Mucosa of stomach (tissue), 1 donor: ENCODE results near the gene WDTC1.

ENCODE experiments used
- H3K27me3 ChIP-seq: one replicate; pipeline ENCODE4 v1.7.0; 2013; ENCODE audit warnings: mild to moderate bottlenecking, low read length; ENCODE audit not compliant: control insufficient read depth, insufficient read depth
- H3K36me3 ChIP-seq: one replicate; pipeline ENCODE4 v1.7.0; 2013; ENCODE audit warnings: low read length; ENCODE audit not compliant: control insufficient read depth, insufficient read depth
- H3K4me1 ChIP-seq: one replicate; pipeline ENCODE4 v1.7.0; 2013; ENCODE audit warnings: mild to moderate bottlenecking, low read length; ENCODE audit not compliant: control insufficient read depth, insufficient read depth
- H3K4me3 ChIP-seq: one replicate; pipeline ENCODE4 v1.7.0; 2013; ENCODE audit warnings: low read length
- H3K9ac ChIP-seq: one replicate; pipeline ENCODE4 v1.7.0; 2013; ENCODE audit warnings: mild to moderate bottlenecking, low read length, moderate library complexity
- H3K9me3 ChIP-seq: one replicate; pipeline ENCODE4 v1.7.0; 2013; ENCODE audit warnings: mild to moderate bottlenecking, low read length, moderate library complexity; ENCODE audit not compliant: control insufficient read depth
- donor health status: Pancreatic carcinoma.

WDTC1 gene

DNA sequence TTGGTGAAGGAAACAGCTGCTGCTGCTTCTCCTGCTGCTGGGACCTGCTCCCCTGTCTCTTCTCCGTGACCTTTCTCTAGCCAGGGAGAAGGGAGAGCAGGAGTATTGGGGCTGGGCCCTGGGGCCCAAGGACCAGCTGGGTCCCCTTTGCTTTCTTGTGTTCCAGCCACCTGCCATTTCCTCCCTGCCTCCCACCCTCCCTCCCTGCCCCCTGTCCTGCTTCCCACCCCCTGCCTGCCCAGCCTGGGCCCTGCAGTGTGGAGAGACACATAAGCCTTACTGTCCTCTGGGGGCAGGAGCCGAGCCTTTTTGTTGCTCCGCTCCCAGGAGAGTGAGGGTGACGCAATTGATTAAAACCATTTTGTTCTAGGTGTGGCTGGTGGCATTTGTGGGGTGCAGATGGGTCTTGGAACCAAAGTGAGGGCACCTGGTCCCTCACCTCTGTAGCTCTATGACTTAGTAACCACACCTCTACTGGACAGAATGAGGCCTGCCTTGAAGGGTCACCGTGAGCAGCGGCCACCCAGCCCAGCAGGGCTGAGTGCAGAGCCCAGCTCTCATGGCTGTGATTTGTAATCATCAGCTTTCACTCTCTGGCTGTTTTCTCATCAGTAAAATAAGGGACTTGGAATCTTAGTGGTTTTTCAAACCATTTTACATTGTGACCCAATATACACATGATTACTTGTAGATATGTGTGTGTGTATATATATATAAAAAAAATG, 73.6 kb downstream of the WDTC1 start:
- peaks cover 8% of the 10 kb centered on the region for H3K4me1 ChIP-seq
- H3K9ac ChIP-seq, result no peak overlapping the region
- no peaks in the 10 kb centered on the region for H3K9me3 ChIP-seq
- H3K36me3 ChIP-seq, result no peaks in the 10 kb centered on the region
- no peak overlapping the region for H3K4me3 ChIP-seq
- no peaks in the 10 kb centered on the region for H3K27me3 ChIP-seq

DNA sequence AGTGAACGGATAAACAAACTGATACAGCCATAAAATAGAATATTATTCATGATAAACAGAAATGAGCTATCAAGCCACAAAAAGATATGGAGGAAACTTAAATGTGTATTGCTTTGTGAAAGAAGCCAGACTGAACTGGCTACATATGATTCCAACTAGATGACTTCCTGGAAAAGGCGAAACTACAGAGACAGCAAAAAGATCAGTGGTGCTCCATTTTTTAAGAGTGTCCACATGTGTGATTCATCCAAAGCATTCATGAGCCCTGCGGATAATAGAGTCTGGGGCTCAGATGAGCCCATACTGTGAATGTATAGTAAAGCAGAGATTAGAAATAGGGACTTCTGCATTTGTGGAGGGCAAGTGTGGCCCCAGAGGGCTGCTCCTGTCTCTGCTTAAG, 79.7 kb downstream of the WDTC1 start:
- H3K4me1 ChIP-seq, result peaks cover 5% of the 10 kb centered on the region
- H3K9ac ChIP-seq, result no peak overlapping the region
- H3K36me3 ChIP-seq, result no peaks in the 10 kb centered on the region
- no peaks in the 10 kb centered on the region for H3K9me3 ChIP-seq
- no peak overlapping the region for H3K4me3 ChIP-seq
- no peaks in the 10 kb centered on the region for H3K27me3 ChIP-seq

DNA sequence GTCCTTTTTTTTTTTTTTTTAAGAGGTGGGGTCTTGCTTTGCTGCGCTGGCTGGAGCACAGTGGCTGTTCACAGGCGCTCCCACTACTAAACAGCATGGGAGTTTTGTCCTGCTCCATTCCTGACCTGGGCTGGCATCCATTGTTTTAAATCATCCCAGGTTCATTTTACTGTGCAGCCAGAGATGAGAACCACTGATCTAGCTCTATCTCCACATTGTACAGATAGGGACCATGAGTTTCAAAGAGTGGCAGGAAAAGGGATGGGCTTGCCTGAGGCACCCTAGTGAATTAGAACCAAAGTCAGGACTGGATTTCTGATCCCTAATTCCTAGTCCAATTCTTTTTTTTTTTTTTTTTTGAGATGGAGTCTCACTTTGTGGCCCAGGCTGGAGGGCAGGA, 80.3 kb downstream of the WDTC1 start:
- Histone ChIP-seq H3K9me3 (no peaks in the 10 kb centered on the region), H3K4me1 (peaks cover 5% of the 10 kb centered on the region), H3K27me3 (no peaks in the 10 kb centered on the region), H3K9ac (no peak overlapping the region), H3K36me3 (no peaks in the 10 kb centered on the region), H3K4me3 (no peak overlapping the region)

DNA sequence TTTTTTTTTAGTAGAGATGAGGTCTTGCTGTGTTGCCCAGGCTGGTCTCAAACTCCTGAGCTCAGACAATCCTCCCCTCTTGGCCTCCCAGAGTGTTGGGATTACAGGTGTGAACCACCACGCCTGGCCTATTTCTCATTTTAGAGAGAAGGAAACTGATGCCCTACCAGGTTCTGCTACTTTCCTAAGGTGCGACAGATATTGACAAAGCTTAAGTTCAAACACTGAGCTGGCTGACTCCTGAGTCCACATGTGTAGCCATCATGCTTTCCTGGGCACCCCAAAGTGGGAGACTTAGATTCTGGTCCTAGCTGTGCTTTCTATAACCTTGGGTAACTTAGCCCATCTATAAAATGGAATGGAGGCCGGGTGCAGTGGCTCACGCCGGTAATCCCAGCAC, 82.4 kb downstream of the WDTC1 start:
- Histone ChIP-seq H3K9me3 (no peaks in the 10 kb centered on the region), H3K4me1 (peaks cover 5% of the 10 kb centered on the region), H3K36me3 (no peaks in the 10 kb centered on the region), H3K9ac (no peak overlapping the region), H3K27me3 (no peaks in the 10 kb centered on the region), H3K4me3 (no peak overlapping the region)

DNA sequence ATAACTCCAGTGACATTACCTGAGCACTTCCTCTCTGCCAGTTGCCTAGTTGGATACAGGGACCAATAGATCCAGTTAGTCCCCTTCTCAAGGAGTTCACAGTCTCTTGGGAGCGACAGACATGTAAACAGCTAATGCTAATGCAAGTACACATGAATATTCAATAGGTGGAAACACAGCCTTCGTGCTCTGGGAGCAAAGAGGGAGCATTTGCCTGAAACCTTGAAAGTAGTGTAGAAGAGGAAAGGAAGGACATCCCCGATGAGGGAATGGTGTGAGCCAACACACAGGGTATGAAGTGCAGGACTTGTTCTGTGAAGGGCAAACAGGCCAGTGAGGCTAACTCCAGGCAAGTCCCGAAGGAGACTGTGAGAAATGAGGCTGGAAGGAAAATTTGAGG, 83.7 kb downstream of the WDTC1 start:
- Histone ChIP-seq H3K4me1 (peaks cover 8% of the 10 kb centered on the region), H3K4me3 (no peak overlapping the region), H3K9ac (no peak overlapping the region), H3K27me3 (no peaks in the 10 kb centered on the region), H3K36me3 (no peaks in the 10 kb centered on the region), H3K9me3 (no peaks in the 10 kb centered on the region)

DNA sequence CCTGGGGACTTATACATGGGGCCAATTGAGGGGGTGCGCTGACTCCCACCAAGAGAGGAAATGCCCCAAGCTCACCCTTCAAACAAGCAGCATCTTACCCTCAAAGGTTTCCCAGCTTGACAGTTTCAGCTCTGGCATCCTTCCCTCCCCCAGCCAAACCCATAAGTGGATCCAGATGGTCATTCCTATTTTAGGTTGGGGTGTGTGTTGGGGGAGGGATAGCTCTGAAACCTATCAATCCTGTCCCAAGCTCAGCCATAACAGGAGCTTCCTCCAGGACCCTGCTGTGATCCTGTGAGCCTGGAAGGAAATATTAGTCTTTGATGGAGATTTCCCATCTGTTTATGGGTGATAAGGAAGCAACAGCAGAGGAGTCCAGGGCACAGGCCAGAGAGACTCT, 84.2 kb downstream of the WDTC1 start:
- no peak overlapping the region for H3K9ac ChIP-seq
- H3K27me3 ChIP-seq, result no peaks in the 10 kb centered on the region
- H3K9me3 ChIP-seq, result no peaks in the 10 kb centered on the region
- no peak overlapping the region for H3K4me3 ChIP-seq
- H3K4me1 ChIP-seq, result peaks cover 13% of the 10 kb centered on the region
- H3K36me3 ChIP-seq, result no peaks in the 10 kb centered on the region

DNA sequence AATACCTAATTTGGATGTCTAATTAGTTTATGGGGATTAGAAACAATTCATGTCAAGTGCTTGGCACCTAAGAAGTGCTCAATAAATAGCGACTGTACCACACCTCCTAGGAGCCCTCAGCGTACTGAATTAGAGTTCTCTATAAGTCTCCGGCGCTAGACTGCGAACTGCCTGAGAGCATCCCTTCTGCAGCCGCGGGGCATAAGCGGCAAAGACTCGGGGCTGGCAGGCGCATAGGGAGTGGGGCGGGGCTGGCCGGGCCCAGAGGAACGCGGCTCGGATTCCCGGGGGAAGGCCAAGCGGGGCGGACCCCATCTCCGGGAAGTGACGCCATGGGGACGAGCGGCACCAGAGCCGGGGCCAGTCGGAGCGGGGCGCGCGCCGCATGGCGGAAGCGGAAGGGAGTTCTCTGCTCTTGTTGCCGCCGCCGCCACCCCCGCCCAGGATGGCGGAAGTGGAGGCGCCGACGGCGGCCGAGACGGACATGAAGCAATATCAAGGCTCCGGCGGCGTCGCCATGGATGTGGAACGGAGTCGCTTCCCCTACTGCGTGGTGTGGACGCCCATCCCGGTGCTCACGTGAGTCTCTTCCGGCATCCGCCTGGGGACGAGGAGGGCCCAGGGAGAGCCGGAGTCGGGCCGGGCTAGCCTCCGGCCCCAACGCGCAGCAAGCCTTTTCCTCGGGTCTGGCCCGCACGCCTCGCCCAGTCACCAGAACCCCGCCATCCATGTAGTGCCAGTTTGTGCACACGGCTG, 87.6 kb downstream of the WDTC1 start, which contains the start of gene TMEM222:
Gene TMEM222, plus strand, starts transcription at position 351 of the 756 bp plus-strand sequence. Its CDS starts 35 bp downstream, at position 386.
- H3K36me3 ChIP-seq, result no peaks in the 10 kb centered on the region
- H3K9me3 ChIP-seq, result no peaks in the 10 kb centered on the region
- H3K9ac ChIP-seq, result peak within 1 kb of the TSS; percentile 97
- peak within 1 kb of the TSS; percentile 95 for H3K4me3 ChIP-seq
- H3K27me3 ChIP-seq, result no peaks in the 10 kb centered on the region
- peaks cover 12% of the 10 kb centered on the region for H3K4me1 ChIP-seq

DNA sequence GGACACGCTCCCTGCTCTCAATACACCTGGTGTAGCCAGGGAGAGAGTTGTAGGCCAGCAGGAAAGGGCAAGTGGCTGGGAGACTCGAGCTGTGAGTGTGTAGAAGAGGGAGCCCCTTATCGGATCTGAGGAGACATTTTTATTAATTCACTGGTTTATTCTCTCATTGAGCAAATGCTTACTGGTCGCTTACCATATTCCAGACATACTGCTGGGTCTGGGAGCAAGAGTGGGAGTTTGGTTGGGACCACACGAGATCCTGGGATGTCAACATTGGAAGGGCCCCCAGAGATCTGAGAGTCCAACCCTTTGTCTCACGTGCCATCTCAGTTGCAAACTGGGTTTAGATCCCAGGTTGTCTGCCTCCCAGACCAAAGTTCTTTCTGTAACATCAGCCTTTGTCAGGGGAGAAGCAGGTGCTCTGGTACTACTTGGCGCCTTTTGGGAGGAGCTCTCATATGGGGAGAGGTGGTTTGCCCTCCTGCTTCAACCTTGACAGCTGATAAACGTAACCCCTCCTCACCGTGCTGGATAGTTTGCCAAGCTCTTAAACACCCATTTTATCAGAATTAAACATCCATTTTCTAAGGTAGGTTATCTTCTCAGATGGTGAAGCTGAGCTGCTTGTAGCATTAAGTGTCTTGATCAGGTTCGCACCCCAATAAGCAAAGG, 88.3 kb downstream of the WDTC1 start:
- Histone ChIP-seq H3K9me3 (no peaks in the 10 kb centered on the region), H3K36me3 (no peaks in the 10 kb centered on the region), H3K27me3 (no peaks in the 10 kb centered on the region), H3K4me3 (peak overlapping the region; percentile 95), H3K9ac (peak overlapping the region; percentile 97), H3K4me1 (peaks cover 10% of the 10 kb centered on the region)

DNA sequence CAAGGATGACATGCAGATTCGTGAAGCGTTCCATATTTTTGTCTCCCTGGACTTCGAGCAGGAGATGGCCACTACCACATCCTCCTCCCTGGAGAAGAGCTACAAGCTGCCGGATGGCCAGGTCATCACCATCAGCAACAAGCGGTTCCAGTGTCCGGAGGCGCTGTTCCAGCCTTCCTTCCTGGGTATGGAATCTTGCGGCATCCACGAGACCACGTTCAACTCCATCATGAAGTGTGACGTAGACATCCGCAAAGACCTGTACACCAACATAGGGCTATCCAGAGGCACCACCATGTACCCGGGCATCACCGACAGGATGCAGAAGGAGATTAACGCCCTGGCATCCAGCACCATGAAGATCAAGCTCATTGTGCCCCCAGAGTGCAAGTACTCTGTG, 90.9 kb downstream of the WDTC1 start:
- H3K27me3 ChIP-seq, result no peaks in the 10 kb centered on the region
- H3K36me3 ChIP-seq, result no peaks in the 10 kb centered on the region
- peaks cover 10% of the 10 kb centered on the region for H3K4me1 ChIP-seq
- H3K4me3 ChIP-seq, result no peak overlapping the region
- no peak overlapping the region for H3K9ac ChIP-seq
- H3K9me3 ChIP-seq, result no peaks in the 10 kb centered on the region

DNA sequence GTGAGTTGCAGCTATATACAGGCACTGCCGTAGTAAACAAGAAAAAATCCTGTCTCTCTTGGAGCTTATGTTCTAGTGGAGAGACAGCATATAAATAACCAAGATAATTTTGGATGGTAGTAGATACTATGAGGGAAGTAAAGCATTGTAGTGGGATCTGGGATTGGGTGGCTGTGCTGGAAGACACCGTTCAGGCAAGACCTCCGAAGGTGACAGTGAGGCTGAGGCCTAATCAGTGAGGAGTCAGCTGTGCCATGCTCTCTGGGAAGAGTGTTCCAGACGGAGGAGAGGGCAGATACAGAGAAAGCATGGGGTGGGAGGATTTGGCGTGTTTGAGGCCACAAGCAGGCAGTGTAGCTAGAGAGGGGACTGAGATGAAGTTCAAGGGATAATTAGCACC, 93.5 kb downstream of the WDTC1 start:
- Histone ChIP-seq H3K9me3 (no peaks in the 10 kb centered on the region), H3K9ac (no peak overlapping the region), H3K4me1 (peaks cover 8% of the 10 kb centered on the region), H3K36me3 (peaks cover 9% of the 10 kb centered on the region), H3K4me3 (no peak overlapping the region), H3K27me3 (no peaks in the 10 kb centered on the region)

DNA sequence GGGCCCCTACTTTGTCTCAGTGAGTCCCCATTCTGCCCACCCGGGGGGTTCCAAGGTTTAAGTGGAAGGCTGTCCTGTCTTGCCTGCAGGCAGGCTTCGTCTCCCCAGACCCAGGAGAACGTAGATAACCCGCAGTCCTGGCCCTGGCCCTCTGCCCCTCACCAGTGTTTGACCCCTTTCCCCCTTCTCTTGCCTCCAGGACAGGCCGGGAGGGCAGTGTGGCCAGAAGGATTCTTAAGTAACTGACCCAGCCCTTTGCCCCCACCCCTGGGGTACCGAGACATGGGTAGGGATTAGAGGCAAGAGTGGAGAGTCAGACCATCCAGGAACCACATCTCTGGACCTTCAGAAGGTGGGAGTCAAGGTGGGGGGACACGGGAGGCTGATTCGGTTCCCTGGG, 96.4 kb downstream of the WDTC1 start:
- H3K4me1 ChIP-seq, result no peaks in the 10 kb centered on the region
- H3K36me3 ChIP-seq, result peaks cover 20% of the 10 kb centered on the region
- H3K27me3 ChIP-seq, result no peaks in the 10 kb centered on the region
- no peaks in the 10 kb centered on the region for H3K9me3 ChIP-seq
- no peak overlapping the region for H3K9ac ChIP-seq
- no peak overlapping the region for H3K4me3 ChIP-seq

DNA sequence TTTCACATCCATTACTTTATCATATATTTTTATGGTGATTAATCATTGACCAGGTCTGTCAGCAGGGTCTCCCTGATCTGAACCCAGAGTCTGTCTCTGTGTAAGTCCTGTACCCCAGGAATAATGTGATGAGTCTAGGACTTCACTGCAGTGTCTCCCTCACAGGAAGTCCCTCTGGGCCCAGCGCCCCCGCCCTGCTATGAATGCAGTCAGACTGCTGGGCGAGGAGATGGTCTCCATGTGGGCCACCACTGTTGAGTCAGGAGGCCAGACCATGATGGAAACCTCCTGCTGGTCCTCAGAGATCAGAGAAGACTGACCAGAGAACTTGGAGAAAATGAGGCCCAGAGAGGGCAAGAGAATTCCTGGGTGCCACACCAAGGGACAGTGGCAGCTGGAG, 97.0 kb downstream of the WDTC1 start:
- no peaks in the 10 kb centered on the region for H3K27me3 ChIP-seq

More for the DNA sequence above, 97.0 kb downstream of the WDTC1 start:
- Histone ChIP-seq H3K9ac (no peak overlapping the region), H3K9me3 (no peaks in the 10 kb centered on the region), H3K4me1 (no peaks in the 10 kb centered on the region), H3K36me3 (peaks cover 20% of the 10 kb centered on the region), H3K4me3 (no peak overlapping the region)
